Epithelial cell of proximal tubule (primary cell): ENCODE results near the gene RAD54L. TPM values are rescaled to one million over a fixed set of nuclear protein-coding genes. Genes with fewer than 3 reads are reported as not detected.

Experiments used
- DNase-seq: peaks from one replicate; pipeline ENCODE4 v3.0.0-alpha.2; 2011; ENCODE audit warnings: low read depth
- H3K4me3 ChIP-seq: 2 replicates; pipeline ENCODE4 v1.5.1; 2011; ENCODE audit warnings: low read depth, mild to moderate bottlenecking, low read length
- CTCF ChIP-seq: conservative IDR thresholded peaks from 2 replicates; pipeline ENCODE4 v1.5.1; 2012; ENCODE audit warnings: low read depth, mild to moderate bottlenecking, low read length
- total RNA-seq: library from RNA; depleted of rRNA; stranded (reverse); fragments of >200 nt; gene quantifications from 2 replicates; pipeline ENCODE4 v1.2.3, GENCODE V29; 2015

Gene RAD54L
- 23.6 and 30.6 TPM in 2 replicates for total RNA-seq

GRCh38 chr1:46247436-46248121, at the start of gene RAD54L:
RAD54L (plus strand) TSS chr1:46247763; CDS start chr1:46248406, 643 bp downstream.
- peak within 1 kb of the TSS; percentile 77 for H3K4me3 ChIP-seq
- no peak for TF ChIP-seq CTCF
- DNase-seq: peak; percentile 81

- TF ChIP-seq CTCF: peak; percentile 45
- DNase-seq: no peak
- H3K4me3 ChIP-seq: peak within 1 kb of the TSS; percentile 93
Measured at GRCh38 chr1:46197964-46198811, 49.4 kb upstream of the RAD54L start, which contains the start of gene POMGNT1. POMGNT1 (minus strand) TSS chr1:46198434; CDS start chr1:46197821, 613 bp downstream.

GRCh38 chr1:46199233-46199749, 48.3 kb upstream of the RAD54L start:
- peak overlapping the region; percentile 93 for H3K4me3 ChIP-seq

GRCh38 chr1:46203738-46204405, 43.7 kb upstream of the RAD54L start:
- no peak for DNase-seq
- H3K4me3 ChIP-seq: peak overlapping the region; percentile 81
- TF ChIP-seq CTCF: no peak

More at GRCh38 chr1:46199233-46199749, 48.3 kb upstream of the RAD54L start:
- no peak for DNase-seq
- TF ChIP-seq CTCF: no peak

GRCh38 chr1:46204406-46204742, 43.2 kb upstream of the RAD54L start:
- no peak for TF ChIP-seq CTCF
- peak overlapping the region; percentile 81 for H3K4me3 ChIP-seq
- DNase-seq: no peak

- no peak for TF ChIP-seq CTCF
- no peak overlapping the region for H3K4me3 ChIP-seq
Measured at GRCh38 chr1:46205141-46205540, 42.4 kb upstream of the RAD54L start.

More at GRCh38 chr1:46205141-46205540, 42.4 kb upstream of the RAD54L start:
- DNase-seq: no peak
